Liver (tissue), 9 donors: Measurements from ENCODE around the gene SLC5A12. TPM values are rescaled to one million over a fixed set of nuclear protein-coding genes. Genes with fewer than 3 reads are reported as not detected.
A peak's percentile ranks its signal among the peaks of the same experiment; 100 is the strongest.

Source experiments
- DNase-seq: peaks from one replicate; pipeline ENCODE4 v3.0.0-alpha.2; 2017; ENCODE audit warnings: low spot score
- H3K27ac ChIP-seq, 2 donors: one replicate each; pipeline ENCODE4 v1.7.0; 2013; ENCODE audit warnings: inconsistent platforms in 2 of 2, low read length in 2 of 2, control low read depth in 1 of 2, low read depth in 1 of 2, mild to moderate bottlenecking in 1 of 2
- H3K27me3 ChIP-seq, 4 donors: one replicate each; pipeline versions ENCODE4 v1.6.1 to v1.7.0; 2013; ENCODE audit warnings: low read length in 3 of 4, inconsistent platforms in 1 of 4, mild to moderate bottlenecking in 1 of 4, moderate library complexity in 1 of 4; ENCODE audit not compliant: control insufficient read depth in 4 of 4, insufficient read depth in 4 of 4
- H3K36me3 ChIP-seq, 4 donors: one replicate each; pipeline versions ENCODE4 v1.6.1 to v1.7.0; 2013; ENCODE audit warnings: low read length in 3 of 4, mild to moderate bottlenecking in 3 of 4, low read depth in 1 of 4, moderate library complexity in 1 of 4; ENCODE audit not compliant: control insufficient read depth in 4 of 4, insufficient read depth in 3 of 4
- H3K4me1 ChIP-seq, 4 donors: one replicate each; pipeline versions ENCODE4 v1.6.1 to v1.7.0; 2013; ENCODE audit warnings: low read length in 3 of 4, mild to moderate bottlenecking in 3 of 4, moderate library complexity in 1 of 4; ENCODE audit not compliant: control insufficient read depth in 4 of 4, insufficient read depth in 4 of 4
- H3K4me3 ChIP-seq, 3 donors: one replicate each; pipeline versions ENCODE4 v1.6.1 to v1.7.0; 2013; ENCODE audit warnings: low read length in 3 of 3, control low read depth in 1 of 3, low read depth in 1 of 3, mild to moderate bottlenecking in 1 of 3
- H3K9ac ChIP-seq, 2 donors: one replicate each; pipeline ENCODE4 v1.7.0; 2013; ENCODE audit warnings: low read length in 2 of 2, mild to moderate bottlenecking in 2 of 2, moderate library complexity in 2 of 2, control low read depth in 1 of 2, low read depth in 1 of 2
- H3K9me3 ChIP-seq, 4 donors: one replicate each; pipeline versions ENCODE4 v1.6.1 to v1.7.0; 2013; ENCODE audit warnings: low read length in 3 of 4; ENCODE audit not compliant: control insufficient read depth in 4 of 4
- CTCF ChIP-seq: fragments of 150-350 bp; IDR thresholded peaks from 2 replicates; pipeline ENCODE4 v1.5.1; 2017; ENCODE audit warnings: improper control_type of control experiment, low read depth, low read length; ENCODE audit not compliant: missing input control
- EGR1 ChIP-seq, 2 donors: IDR thresholded peaks; 2 replicates each; pipeline ENCODE4 v1.6.1; 2016 to 2018; ENCODE audit warnings: antibody characterized with exemption in 2 of 2, low read depth in 2 of 2
- FOXA1 ChIP-seq: IDR thresholded peaks from 2 replicates; pipeline ENCODE4 v1.6.1; 2016; ENCODE audit warnings: antibody characterized with exemption
- FOXA2 ChIP-seq: IDR thresholded peaks from 2 replicates; pipeline ENCODE4 v1.6.1; 2016; ENCODE audit warnings: antibody characterized with exemption
- HNF4A ChIP-seq, 2 donors: conservative IDR thresholded peaks; 2 replicates each; pipeline ENCODE4 v1.6.1; 2016; ENCODE audit warnings: antibody characterized with exemption in 2 of 2, mild to moderate bottlenecking in 2 of 2
- HNF4G ChIP-seq: IDR thresholded peaks from 2 replicates; pipeline ENCODE4 v1.6.1; 2016; ENCODE audit warnings: antibody characterized with exemption
- JUND ChIP-seq, 2 donors: IDR thresholded peaks; 2 replicates each; pipeline ENCODE4 v1.6.1; 2016; ENCODE audit warnings: antibody characterized with exemption in 2 of 2
- RAD21 ChIP-seq, 2 donors: IDR thresholded peaks; 2 replicates each; pipeline ENCODE4 v1.6.1; 2016; ENCODE audit warnings: antibody characterized with exemption in 2 of 2, mild to moderate bottlenecking in 2 of 2
- RXRA ChIP-seq, 2 donors: IDR thresholded peaks; 2 replicates each; pipeline ENCODE4 v1.6.1; 2017 to 2018; ENCODE audit warnings: antibody characterized with exemption in 2 of 2, mild to moderate bottlenecking in 1 of 2
- SP1 ChIP-seq: IDR thresholded peaks from 2 replicates; pipeline ENCODE4 v1.6.1; 2018; ENCODE audit warnings: antibody characterized with exemption, mild to moderate bottlenecking
- TAF1 ChIP-seq: conservative IDR thresholded peaks from 2 replicates; pipeline ENCODE4 v1.6.1; 2016; ENCODE audit warnings: antibody characterized with exemption, mild to moderate bottlenecking
- YY1 ChIP-seq: IDR thresholded peaks from 2 replicates; pipeline ENCODE4 v1.6.1; 2016; ENCODE audit warnings: antibody characterized with exemption, mild to moderate bottlenecking
- ZBTB33 ChIP-seq: IDR thresholded peaks from 2 replicates; pipeline ENCODE4 v1.6.1; 2016; ENCODE audit warnings: antibody characterized with exemption
- WGBS: extraction: QIAGEN DNeasy Blood & Tissue Kit; methylation state at CpG from one replicate; pipeline ENCODE4 v1.1.7; 2013; 5-methylcytosine and 5-hydroxymethylcytosine counted together
- polyA plus RNA-seq, 2 donors: library from polyadenylated mRNA; stranded (reverse) in 1 of 2; unstranded in 1 of 2; fragments of 200-250 nt in 1 of 2; fragments of >200 nt in 1 of 2; fragmentation: Nextera tagmentation in 1 of 2; extraction: Ambion mirVana in 1 of 2; gene quantifications; one replicate each; pipeline versions ENCODE4 v1.2.1 to v1.2.3, GENCODE V29; 2013 to 2015
- total RNA-seq, 2 donors: library from RNA; depleted of rRNA; stranded (reverse); fragments of >200 nt; gene quantifications; one replicate each; pipeline ENCODE4 v1.2.3, GENCODE V29; 2014
- TF ChIP-seq, protein P1 (sequence below): IDR thresholded peaks from 2 replicates; pipeline ENCODE4 v1.6.1; 2016; ENCODE audit warnings: antibody characterized with exemption, mild to moderate bottlenecking
- donor health status: healthy.
- donor health status: healthy.
- donor health status: healthy.
- donor health status: healthy.
- donor health status: healthy.

SLC5A12 gene
- total and polyA plus RNA-seq, 4 donors: under 0.01 to 0.23 (median 0.03) TPM; not detected in 1

DNA sequence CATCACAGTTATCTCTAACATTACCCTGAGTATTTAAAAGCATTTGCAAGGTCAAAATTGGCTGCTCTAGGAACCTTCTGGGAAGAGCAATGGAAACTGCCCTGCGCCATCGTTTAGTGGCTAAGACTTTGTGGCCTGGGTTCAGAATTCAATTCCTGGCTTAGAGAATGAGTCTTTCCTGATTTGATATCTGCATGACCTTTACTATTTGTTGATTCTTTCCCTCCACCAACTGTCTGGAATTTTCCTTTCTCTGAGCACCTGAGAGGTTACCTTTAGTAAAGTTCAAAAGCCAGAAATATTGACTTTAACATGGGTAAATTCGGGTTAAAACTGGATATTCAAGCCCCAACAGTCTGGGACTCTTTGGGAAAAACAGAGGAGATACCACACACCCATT lies 43.0 kb upstream of the SLC5A12 start:
- Histone ChIP-seq H3K9me3 (no peaks in the 10 kb centered on the region), H3K4me1 (peaks cover 0 to 11% (median 5%) of the 10 kb centered on the region in 4 donors), H3K9ac (no peak overlapping the region), H3K36me3 (no peaks in the 10 kb centered on the region), H3K27me3 (no peaks in the 10 kb centered on the region), H3K4me3 (no peak overlapping the region), H3K27ac (no peak overlapping the region)
- WGBS: 39% methylated on average over 3 of the region's 3 CpGs
- TF ChIP-seq EGR1 (IDR thresholded peaks at IDR 0.05; ENCODE audit: low read depth in 2 of 2) (no peak), YY1 (no peak), TAF1 (no peak), SP1 (peak; percentile 14), RAD21 (IDR thresholded peaks at IDR 0.05) (peak in 1 of 2 donors; percentile 11), JUND (IDR thresholded peaks at IDR 0.05) (no peak), HNF4A (conservative IDR thresholded peaks at IDR 0.05) (peak; percentile 49 to 57), RXRA (IDR thresholded peaks at IDR 0.05) (peak; percentile 13 to 60), HNF4G (no peak), FOXA2 (peak; percentile 13), ZBTB33 (peak; percentile 31), FOXA1 (no peak)
- TF ChIP-seq, protein P1, sequence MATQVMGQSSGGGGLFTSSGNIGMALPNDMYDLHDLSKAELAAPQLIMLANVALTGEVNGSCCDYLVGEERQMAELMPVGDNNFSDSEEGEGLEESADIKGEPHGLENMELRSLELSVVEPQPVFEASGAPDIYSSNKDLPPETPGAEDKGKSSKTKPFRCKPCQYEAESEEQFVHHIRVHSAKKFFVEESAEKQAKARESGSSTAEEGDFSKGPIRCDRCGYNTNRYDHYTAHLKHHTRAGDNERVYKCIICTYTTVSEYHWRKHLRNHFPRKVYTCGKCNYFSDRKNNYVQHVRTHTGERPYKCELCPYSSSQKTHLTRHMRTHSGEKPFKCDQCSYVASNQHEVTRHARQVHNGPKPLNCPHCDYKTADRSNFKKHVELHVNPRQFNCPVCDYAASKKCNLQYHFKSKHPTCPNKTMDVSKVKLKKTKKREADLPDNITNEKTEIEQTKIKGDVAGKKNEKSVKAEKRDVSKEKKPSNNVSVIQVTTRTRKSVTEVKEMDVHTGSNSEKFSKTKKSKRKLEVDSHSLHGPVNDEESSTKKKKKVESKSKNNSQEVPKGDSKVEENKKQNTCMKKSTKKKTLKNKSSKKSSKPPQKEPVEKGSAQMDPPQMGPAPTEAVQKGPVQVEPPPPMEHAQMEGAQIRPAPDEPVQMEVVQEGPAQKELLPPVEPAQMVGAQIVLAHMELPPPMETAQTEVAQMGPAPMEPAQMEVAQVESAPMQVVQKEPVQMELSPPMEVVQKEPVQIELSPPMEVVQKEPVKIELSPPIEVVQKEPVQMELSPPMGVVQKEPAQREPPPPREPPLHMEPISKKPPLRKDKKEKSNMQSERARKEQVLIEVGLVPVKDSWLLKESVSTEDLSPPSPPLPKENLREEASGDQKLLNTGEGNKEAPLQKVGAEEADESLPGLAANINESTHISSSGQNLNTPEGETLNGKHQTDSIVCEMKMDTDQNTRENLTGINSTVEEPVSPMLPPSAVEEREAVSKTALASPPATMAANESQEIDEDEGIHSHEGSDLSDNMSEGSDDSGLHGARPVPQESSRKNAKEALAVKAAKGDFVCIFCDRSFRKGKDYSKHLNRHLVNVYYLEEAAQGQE: no peak
- no peak for DNase-seq

- WGBS: 94% methylated on average over 5 of the region's 5 CpGs
- no peak for TF ChIP-seq YY1
- TF ChIP-seq SP1: no peak
- no peak for TF ChIP-seq HNF4G
- TF ChIP-seq CTCF: no peak
- TF ChIP-seq HNF4A (conservative IDR thresholded peaks at IDR 0.05): no peak
- no peak for TF ChIP-seq FOXA2
- H3K9me3 ChIP-seq: no peaks in the 10 kb centered on the region
Observed at GRCh38 chr11:26764315-26764714, 42.5 kb upstream of the SLC5A12 start.

More at GRCh38 chr11:26764315-26764714, 42.5 kb upstream of the SLC5A12 start:
- no peak overlapping the region for H3K27ac ChIP-seq
- no peaks in the 10 kb centered on the region for H3K27me3 ChIP-seq
- no peak overlapping the region for H3K4me3 ChIP-seq
- peaks cover 0 to 11% (median 5%) of the 10 kb centered on the region in 4 donors for H3K4me1 ChIP-seq
- no peak overlapping the region for H3K9ac ChIP-seq
- no peak for DNase-seq
- no peaks in the 10 kb centered on the region for H3K36me3 ChIP-seq
